ENCODE measurements around the gene DKK2.

Gene DKK2

GRCh38 chr4:107037199-107037584, 1.1 kb upstream of the DKK2 start:
- peak; percentile 55 for TF ChIP-seq CTCF (conservative IDR thresholded peaks at IDR 0.05; ENCODE audit: control insufficient read depth, insufficient read depth, low read depth, low read length)
- H3K4me3 ChIP-seq (ENCODE audit: control insufficient read depth, low read depth, low read length), result peak overlapping the region; percentile 47
- DNase-seq (ENCODE audit: low read depth), result peak; percentile 39

GRCh38 chr4:107036584-107037198, 578 bp upstream of the DKK2 start:
- no peak for DNase-seq (ENCODE audit: low read depth)
- TF ChIP-seq CTCF (conservative IDR thresholded peaks at IDR 0.05; ENCODE audit: control insufficient read depth, insufficient read depth, low read depth, low read length), result no peak
- H3K4me3 ChIP-seq (ENCODE audit: control insufficient read depth, low read depth, low read length), result peak overlapping the region; percentile 47

GRCh38 chr4:107034996-107035818, 906 bp downstream of the DKK2 start:
- H3K4me3 ChIP-seq (ENCODE audit: control insufficient read depth, low read depth, low read length), result peak overlapping the region; percentile 47
- DNase-seq (ENCODE audit: low read depth), result peak; percentile 27
- no peak for TF ChIP-seq CTCF (conservative IDR thresholded peaks at IDR 0.05; ENCODE audit: control insufficient read depth, insufficient read depth, low read depth, low read length)

GRCh38 chr4:107034091-107034995, 1.8 kb downstream of the DKK2 start:
- peak; percentile 40 for DNase-seq (ENCODE audit: low read depth)
- peak; percentile 14 for TF ChIP-seq CTCF (conservative IDR thresholded peaks at IDR 0.05; ENCODE audit: control insufficient read depth, insufficient read depth, low read depth, low read length)
- H3K4me3 ChIP-seq (ENCODE audit: control insufficient read depth, low read depth, low read length), result peak overlapping the region; percentile 3

GRCh38 chr4:107027379-107027778, 8.7 kb downstream of the DKK2 start:
- no peak for DNase-seq (ENCODE audit: low read depth)
- no peak for TF ChIP-seq CTCF (conservative IDR thresholded peaks at IDR 0.05; ENCODE audit: control insufficient read depth, insufficient read depth, low read depth, low read length)
- H3K4me3 ChIP-seq (ENCODE audit: control insufficient read depth, low read depth, low read length), result no peak overlapping the region

GRCh38 chr4:107018344-107018735, 17.8 kb downstream of the DKK2 start:
- H3K4me3 ChIP-seq (ENCODE audit: control insufficient read depth, low read depth, low read length), result no peak overlapping the region
- TF ChIP-seq CTCF (conservative IDR thresholded peaks at IDR 0.05; ENCODE audit: control insufficient read depth, insufficient read depth, low read depth, low read length), result no peak
- no peak for DNase-seq (ENCODE audit: low read depth)
